Measurements from ENCODE around the gene NTM.
"Not testable (repeated sequence)": the region's sequence is repeated elsewhere in the genome, so short reads cannot be mapped to it uniquely, and the experiment has no call there.

Gene NTM

GRCh38 chr11:131909426-131910177 is 539.2 kb downstream of the NTM start:
- no peak for DNase-seq

- no peak for DNase-seq
Observed at GRCh38 chr11:131910178-131910522, 539.7 kb downstream of the NTM start.

DNA sequence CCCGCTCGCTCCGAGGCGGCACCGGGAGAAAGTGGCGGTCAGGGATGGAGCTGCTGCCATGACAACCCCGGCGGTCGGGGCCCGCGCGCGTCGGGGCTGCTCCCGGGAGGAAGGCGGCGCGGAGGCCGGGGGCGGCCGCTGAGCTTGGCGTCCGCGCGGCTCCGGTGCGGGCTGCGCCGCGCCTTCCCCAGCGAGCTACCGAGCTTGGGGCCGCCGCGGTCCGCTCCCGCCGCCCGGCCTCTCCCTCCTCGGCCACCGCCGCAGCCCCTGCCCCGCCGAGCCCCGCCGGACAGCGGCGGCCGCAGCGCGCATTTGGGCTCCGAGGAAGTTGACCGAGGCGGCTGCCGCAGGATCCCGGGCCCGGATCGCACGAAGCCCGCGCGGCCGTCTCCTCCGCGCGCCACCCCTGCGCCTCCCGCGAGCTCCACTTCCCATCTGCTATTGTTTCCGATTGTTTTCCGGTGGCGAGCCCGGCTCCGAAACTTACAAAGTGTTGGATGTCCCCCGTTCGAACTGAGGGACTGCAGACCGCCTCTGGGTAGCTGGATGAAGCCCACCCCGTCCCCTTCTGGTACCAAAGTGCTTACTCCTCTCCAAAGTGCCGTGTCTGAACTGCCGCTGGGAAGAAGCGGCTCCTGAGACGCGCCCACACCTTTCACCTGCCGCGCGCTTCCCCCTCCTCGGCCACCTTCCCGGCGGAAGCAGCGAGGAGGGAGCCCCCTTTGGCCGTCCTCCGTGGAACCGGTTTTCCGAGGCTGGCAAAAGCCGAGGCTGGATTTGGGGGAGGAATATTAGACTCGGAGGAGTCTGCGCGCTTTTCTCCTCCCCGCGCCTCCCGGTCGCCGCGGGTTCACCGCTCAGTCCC is 540.3 kb downstream of the NTM start:
- DNase-seq = no peak

- not testable (repeated sequence) for DNase-seq
Observed at GRCh38 chr11:131911388-131912032, 541.1 kb downstream of the NTM start.

DNA sequence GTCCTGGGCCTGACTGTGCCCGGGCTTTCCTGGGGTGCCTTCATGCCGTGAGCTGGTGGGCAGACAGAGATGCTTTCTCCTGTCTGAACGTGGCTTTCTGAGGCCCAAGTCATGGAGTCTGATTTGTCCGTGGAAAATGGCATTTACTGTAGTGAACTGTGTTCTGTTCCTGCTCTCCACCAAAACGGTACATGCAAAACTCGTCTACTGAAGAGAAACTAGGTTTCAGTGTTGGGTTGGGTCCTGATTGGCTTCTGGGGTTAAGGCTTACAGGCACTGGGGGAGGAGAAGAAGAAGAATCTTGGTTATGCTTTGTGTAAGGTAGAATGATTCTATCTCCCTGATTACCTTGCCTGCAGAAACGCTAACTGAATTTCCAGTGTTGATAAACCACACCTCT is 541.7 kb downstream of the NTM start:
- DNase-seq = no peak

GRCh38 chr11:131913267-131913666 is 542.9 kb downstream of the NTM start:
- DNase-seq = no peak

- DNase-seq = no peak
Observed at GRCh38 chr11:131914361-131914774, 544.0 kb downstream of the NTM start.

GRCh38 chr11:131916638-131917037 is 546.2 kb downstream of the NTM start:
- no peak for DNase-seq

DNA sequence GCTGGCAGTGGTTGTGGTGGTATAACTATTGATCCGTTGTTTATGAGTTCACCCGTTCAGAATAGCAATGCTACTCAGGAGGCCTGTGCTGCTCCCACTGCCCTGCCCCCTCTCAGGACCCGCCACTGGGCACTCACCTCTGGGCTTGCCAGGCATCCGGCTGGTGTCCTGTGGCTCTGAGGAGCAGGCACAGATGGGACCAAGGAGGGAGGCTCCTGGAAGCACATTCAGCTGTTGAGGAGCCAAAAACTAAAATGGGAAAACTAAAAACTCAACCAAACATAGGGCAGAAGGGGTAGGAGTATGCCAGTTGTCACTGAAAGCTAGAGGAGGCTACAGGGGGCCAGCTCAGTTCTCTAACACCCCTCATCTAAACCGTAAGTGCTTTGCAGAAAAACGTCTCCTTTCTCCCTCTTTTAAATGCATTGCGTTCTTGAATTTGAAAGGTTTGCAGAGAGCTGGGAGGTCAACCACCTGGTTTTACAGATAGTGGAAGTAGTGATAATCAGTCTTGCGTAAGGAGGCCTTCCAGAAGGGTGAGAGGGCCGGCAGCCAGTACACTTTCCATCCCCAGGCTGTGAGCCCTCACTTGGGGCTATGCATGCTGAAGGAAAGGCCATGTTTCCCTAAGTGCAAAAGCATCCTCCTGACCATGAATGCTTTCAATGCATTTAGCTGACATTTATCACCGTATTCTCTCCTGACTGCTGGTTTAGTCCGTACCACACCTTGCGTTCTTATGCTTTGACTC is 547.4 kb downstream of the NTM start:
- no peak for DNase-seq

- no peak for DNase-seq
Observed at GRCh38 chr11:131918663-131919062, 548.2 kb downstream of the NTM start.

GRCh38 chr11:131922220-131922619 is 551.8 kb downstream of the NTM start:
- DNase-seq = no peak

DNA sequence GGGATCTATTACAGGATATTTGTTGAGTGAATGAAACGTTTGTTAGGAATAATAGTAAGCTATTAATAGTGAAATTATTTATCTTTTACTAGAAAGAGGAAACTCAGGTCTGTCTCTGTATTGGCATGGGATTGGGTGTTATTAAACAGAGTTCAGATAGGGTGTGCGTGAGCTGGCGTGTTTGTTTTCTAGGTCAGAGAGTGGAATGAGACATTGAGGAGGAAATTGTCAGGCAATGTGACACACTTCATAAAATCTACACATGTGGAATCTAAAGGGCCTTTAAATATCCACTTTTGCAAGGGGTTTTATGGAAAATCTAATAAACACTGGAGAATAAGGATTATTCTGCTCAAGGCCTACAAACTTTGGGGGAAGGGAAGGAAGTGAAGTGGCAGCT is 552.9 kb downstream of the NTM start:
- DNase-seq = no peak

- no peak for DNase-seq
Observed at GRCh38 chr11:131924001-131924400, 553.6 kb downstream of the NTM start.

DNA sequence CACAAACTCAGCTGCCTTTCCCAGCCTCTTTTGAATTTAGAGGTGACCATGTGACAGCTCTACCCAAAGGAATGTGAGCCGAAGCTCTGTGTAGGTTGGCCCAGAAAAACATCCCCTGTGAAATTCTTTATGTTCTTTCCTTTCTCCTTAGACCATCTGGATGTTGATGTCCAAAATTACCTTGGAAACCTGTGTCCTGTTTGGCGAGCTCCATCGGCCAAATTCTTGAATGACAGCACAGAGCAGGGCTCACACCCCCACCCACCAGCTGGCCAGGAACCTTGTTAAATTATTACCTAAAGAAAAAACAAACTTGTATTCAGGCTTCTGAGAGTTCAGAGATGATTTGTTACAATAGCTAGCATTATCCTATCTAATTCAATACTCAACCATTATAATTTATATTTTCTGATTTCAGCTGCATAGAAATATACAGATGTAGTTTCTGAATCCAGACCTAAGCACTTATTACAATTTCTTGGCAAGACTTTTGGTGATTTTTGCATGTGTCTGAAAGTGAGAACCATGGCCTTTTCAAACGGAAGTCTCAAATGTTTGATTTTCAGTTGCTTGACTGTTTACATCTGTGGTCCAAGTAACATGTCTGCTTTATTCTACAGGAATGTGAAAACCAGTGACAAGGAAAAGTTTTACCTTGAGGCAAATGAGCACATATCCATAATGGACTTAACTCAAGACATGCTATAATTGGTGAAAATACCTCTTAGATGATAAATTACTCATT is 554.2 kb downstream of the NTM start:
- no peak for DNase-seq

GRCh38 chr11:131925829-131926228 is 555.4 kb downstream of the NTM start:
- no peak for DNase-seq

GRCh38 chr11:131928992-131929391 is 558.6 kb downstream of the NTM start:
- no peak for DNase-seq

DNA sequence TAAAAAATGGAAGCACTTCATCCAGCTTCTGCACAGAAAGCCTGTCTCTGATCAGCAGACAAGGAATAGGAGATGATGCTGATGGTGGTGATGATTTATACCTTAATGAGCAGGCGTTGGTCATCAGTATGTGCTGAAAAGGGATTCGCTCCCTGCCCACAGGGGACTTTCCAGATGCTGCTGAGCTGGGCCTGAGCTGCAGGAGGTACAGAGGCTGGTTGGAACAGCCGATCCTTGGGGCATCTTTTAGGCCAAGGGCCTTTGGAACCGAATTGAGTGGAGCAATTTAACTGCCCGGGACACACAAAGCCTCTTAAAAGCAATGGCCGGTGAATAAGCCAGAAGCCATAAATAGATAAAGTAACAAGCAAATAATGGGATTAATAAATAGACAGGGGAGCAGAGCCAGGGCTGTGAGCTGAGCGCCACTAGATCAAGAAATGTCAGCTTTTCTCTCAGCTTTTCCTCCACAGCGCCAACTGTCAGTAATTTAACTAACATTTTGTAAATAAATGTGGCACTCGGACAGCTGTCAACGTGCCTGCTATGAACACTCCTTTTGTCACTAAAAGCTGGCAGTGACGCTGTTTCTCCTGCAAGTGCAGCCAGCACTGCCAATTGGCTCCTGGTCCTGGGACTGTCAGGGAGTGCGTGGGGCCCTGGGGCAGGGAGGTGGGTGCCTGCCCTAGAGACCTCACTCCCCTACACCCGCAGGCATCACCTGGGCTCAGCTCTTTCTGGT is 562.3 kb downstream of the NTM start:
- no peak for DNase-seq

DNA sequence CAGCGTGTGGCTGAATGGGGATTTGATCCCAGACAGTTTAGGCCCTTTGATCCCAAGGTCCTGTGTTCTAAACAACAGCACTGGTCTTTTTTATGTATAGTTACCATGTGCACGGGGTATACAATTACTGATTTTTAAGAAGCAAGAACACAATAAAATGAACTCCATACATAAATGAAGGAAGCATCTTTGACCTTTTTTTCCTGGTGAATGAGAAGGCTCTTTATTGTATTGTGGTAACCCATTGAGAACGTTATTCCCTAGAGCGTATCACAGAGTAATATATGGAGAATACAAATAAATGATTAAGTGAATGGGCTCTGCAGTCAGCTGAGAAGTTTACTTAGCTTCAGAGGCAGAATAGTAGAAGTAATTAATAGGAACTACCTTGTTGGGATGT is 563.6 kb downstream of the NTM start:
- no peak for DNase-seq

DNA sequence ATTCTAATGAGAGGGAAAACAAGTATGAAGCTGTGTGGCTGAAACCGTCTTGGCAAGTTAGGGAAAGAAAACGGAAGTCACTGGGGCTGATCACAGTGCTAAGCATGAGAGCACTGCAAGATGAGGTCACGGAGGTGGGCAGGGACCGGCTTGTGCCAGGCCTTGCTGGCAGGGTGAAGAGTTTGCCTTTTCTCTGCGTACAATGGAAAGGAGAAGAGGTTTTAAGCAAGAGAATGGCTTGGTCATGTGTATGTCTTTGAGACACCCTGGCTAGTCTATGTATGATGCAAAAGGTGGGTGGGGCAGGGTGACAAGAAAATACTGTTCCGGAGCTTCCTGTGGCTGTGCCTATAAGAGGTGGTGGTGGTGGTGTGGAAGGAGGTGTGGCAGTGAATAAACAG is 567.9 kb downstream of the NTM start:
- DNase-seq = no peak

DNA sequence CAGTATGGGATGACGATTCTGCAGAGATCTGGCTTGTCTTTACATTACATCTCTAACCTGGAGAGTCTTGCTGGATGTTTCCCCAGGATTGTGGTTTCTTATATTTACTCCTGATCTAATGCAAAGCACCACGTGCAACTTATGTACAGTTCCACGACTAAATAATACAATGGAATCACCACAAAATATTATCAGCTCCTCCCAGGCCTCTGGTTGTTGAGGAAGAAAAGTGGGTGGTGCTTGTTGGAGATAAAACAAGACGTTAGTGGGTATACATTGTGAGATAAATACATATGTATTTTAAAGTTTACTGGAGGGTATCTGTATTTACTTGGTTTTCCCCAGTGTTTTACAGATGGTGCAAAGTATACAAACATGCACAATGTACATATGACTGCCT is 569.7 kb downstream of the NTM start:
- no peak for DNase-seq

- no peak for DNase-seq
Observed at GRCh38 chr11:131942878-131943277, 572.5 kb downstream of the NTM start.

DNA sequence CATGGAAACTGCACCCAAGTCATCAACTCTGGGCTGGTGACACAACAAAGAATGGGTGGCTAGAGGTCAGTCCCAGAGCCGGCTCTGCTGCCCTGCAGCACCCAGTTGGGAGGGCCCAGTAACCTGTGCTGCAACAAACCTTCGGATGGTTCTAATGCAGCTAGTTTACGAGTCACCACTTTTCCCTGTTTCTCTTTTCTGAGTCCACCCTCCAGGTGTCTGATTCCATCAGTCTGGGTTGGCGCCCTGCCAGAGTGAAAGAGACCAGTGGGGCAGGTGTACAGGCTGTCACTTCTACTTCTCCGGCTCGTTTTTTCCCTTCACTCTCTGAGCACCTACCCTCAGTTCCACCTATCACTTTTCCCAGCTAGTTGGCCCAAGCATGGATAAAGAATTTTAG is 572.9 kb downstream of the NTM start:
- DNase-seq = no peak

All from activated naive CD4-positive, alpha-beta T cell treated with Interleukin-2 at 50 U/mL for 16 hours (primary cell).